Left renal pelvis (tissue), 4 donors: ENCODE results near the gene NHEJ1. TPM values are rescaled to one million over a fixed set of nuclear protein-coding genes. Genes with fewer than 3 reads are reported as not detected.
"Not testable (repeated sequence)": the region's sequence is repeated elsewhere in the genome, so short reads cannot be mapped to it uniquely, and the experiment has no call there.

Experiments
- DNase-seq, 4 donors: peaks; one replicate each; pipeline ENCODE4 v3.0.0-alpha.2; 2013; ENCODE audit warnings: low read depth in 4 of 4, low spot score in 3 of 4
- polyA plus RNA-seq, 4 donors: library from polyadenylated mRNA; unstranded; fragments of 120-200 nt; gene quantifications; one replicate each; pipeline ENCODE4 v1.2.1, GENCODE V29; 2013; ENCODE audit not compliant: insufficient read length in 4 of 4

Gene NHEJ1
- polyA plus RNA-seq = 10 to 100 TPM; 14.8 to 21.3 (median 18.7) TPM

DNA sequence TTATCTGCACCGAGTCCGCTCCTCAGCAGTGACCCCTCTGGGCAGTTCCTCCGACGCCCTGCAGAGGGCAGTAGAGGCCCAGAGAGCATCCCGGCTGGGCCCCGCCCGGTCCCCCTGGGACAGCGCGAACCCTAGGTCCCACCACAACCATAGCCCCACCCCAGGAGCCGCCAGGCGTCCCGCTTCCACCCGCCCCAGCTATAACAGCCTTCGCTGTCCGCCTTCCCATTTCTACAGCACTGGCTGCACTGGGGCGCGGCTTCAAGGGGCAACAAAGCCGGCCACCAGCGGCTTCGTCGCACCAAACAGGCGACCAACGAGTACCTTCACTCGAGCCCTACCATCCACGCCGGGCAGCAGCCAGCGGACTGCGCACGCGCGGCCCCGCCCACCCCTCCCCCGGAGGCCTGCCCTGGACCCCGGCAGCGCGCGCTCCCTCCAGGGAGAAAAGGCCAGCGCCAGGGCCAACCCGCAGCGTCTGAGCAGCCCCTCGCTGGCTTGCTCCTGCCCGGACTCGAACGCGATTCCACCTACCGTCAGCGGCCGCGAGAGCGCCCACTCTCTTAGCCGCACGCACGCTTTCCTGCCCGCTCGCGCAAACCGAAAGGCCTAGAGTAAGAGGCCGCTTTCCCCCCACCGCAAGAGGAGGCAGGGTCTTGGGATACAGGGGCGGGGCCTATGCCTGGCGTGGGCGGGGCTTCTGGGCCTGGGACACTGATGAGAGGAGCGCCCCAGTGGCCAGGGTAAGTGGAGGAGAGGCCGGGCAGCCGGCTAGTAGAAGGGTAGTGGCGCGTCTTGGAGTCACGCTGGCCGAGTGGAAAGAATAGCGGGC is at the start of gene NHEJ1:
TSS of gene NHEJ1 (minus strand) at position 630 of the 832 bp plus-strand sequence. CDS start 2,453 bp downstream, outside the sequence.
- peak in 3 of 4 donors; percentile 82 to 84 (median 84) for DNase-seq

DNA sequence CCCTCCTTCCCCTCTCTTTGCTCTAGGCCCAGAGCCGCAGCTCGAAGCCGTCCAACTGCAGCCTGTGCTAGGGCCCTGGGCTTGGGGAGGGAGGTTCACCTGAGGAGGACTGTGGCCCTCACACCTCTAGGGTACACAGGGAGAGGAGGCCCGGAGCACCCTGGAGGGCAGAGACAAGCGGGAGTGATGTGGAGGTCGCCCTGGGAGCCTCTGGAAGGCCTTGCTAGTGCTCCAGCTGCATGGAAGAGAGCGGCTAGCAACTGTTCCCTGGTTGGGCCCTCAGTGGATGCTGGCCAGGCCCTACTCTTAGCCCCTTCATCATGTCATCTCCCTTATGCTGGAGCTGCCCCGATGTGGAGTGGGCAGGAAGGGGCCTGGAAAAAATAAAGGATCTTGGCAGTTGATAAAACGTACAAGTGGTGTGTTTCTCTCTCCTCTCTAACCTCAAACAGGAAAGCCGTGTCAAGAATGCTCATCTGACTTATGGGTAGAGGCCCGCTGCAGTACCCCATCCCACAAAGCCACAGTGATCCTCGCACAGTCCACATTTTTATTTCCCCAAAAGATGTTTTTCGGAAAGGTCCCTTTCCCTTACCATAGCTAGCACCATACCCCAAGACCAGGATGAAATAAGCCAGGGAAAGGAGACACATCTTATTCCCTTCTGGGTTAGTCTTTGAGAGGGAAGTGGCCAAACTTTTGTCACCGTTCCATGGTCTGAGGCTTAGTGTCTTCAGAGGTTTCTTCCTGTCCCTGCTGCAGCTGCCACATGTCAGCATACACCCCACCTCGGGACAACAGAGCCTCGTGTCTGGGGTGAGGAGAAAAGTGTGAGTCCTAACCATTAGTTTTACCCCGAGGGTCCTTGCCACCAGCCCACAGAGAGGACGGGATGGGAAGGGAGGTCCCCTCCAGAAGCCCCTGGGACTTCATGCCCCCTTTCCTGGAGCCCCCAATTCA is 48.9 kb upstream of the NHEJ1 start:
- no peak for DNase-seq

DNA sequence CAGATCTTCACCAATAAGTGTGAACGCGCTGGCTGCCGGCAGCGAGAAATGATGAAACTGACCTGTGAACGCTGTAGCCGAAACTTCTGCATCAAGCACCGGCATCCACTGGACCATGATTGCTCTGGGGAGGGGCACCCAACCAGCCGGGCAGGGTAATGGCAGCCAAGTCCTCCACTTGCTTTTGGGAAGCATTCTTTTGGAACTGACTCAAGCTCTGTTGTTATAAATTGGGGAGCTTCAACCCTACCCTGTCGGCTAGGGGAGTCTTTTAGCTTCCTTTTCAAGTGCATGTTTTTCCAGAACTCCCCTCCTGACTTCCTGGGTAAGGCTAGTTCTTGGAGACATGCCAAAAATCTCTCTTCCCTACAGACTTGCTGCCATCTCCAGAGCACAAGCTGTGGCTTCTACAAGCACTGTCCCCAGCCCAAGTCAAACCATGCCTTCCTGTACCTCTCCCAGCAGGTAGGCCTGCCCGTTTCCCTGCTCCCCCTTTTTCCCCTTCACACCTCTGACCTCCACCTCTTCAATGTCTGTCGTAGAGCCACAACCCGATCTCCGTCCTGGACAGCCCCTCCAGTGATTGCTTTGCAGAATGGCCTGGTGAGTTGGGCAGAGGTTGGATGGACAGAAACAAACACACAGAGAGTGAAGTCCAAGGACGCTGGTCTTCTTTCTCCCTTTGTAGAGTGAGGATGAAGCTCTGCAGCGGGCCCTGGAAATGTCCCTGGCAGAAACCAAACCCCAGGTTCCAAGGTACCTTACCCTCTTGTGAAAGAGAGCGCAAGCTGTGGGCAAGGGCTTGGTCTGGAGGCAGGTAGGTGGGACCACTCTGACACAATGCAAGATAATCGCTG is 47.5 kb upstream of the NHEJ1 start:
- DNase-seq = no peak

GRCh38 chr2:219207134-219207883 is 46.7 kb upstream of the NHEJ1 start:
- no peak for DNase-seq

GRCh38 chr2:219206328-219207133 is 45.9 kb upstream of the NHEJ1 start, which contains the start of gene ZFAND2B:
Gene ZFAND2B (plus strand): TSS chr2:219206782. CDS start chr2:219206988, 206 bp downstream.
- DNase-seq = peak; percentile 86 to 91 (median 90)

GRCh38 chr2:219205981-219206327 is 45.3 kb upstream of the NHEJ1 start:
- DNase-seq = no peak

DNA sequence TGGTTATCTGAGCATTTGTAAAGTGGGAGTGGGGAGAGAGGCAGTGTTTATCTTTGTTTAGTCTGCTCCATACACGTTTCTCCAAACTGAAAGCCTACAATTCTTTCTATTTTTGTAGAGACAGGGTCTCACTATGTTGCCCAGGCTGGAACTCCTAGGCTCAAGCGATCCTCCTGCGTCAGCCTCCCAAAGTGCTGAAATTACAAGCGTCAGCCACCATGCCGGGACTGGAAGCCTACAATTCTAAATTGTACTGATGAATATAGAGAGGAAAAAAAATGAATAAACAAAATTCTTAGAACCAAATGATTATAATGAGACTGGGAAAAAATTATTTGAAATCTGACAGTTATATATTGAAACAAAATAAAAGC is 44.5 kb upstream of the NHEJ1 start:
- no peak for DNase-seq

- DNase-seq = no peak
Measured at GRCh38 chr2:219204425-219205164, 44.0 kb upstream of the NHEJ1 start.

- DNase-seq = not testable (repeated sequence)
Measured at GRCh38 chr2:219201331-219201730, 40.7 kb upstream of the NHEJ1 start.

GRCh38 chr2:219200502-219201326 is 40.1 kb upstream of the NHEJ1 start:
- DNase-seq = not testable (repeated sequence)

GRCh38 chr2:219199470-219200211 is 39.0 kb upstream of the NHEJ1 start:
- no peak for DNase-seq

GRCh38 chr2:219198974-219199373 is 38.4 kb upstream of the NHEJ1 start:
- DNase-seq = no peak

GRCh38 chr2:219197388-219197787 is 36.8 kb upstream of the NHEJ1 start:
- no peak for DNase-seq

GRCh38 chr2:219186754-219187456 is 26.3 kb upstream of the NHEJ1 start:
- DNase-seq = no peak

DNA sequence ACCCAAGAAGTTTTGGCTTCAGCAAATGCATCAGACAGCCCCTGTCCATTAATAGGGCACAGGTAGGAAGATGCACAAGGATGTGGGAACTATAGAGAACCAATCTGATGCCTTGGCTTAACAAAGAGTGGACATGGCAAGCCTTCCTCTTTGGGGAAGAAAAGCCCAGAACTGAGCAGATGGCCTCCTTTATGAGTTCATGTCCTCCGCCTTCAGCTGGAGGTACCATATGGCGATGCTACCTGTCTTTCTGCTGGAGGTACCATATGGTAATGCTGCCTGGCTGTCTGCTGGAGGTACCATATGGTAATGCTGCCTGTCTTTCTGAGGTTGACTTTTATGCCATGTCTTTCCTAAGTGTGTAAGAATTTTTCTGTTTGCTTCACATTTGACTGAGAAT is 23.5 kb upstream of the NHEJ1 start:
- DNase-seq = no peak
